H1 (cell line): ENCODE measurements around the gene DOHH. TPM values are rescaled to one million over a fixed set of nuclear protein-coding genes. Genes with fewer than 3 reads are reported as not detected.

ENCODE experiments used
- CTCF ChIA-PET: fragments of 300-600 bp; sonication (Branson Sonifier 250); formaldehyde crosslinking; loops from one replicate; lab custom pipeline; 2021; ENCODE audit not compliant: partially characterized antibody; lab: Charles Lee
- POLR2A ChIA-PET: fragments of 300-600 bp; sonication (Branson Sonifier 250); formaldehyde crosslinking; loops from one replicate; lab custom pipeline; 2021; ENCODE audit warnings: inconsistent platforms; ENCODE audit not compliant: partially characterized antibody; lab: Charles Lee
- DNase-seq, 2 experiments: peaks; one replicate each; pipeline versions ENCODE4 v3.0.0 to v3.0.0-alpha.2; 2010 to 2022; ENCODE audit warnings: low spot score in 2 of 2, low read depth in 1 of 2, mixed read lengths in 1 of 2
- FAIRE-seq: peaks from 2 replicates; lab custom pipeline; 2011; peaks lifted over from hg19 to GRCh38; lab: Jason Lieb, UNC
- H2AFZ ChIP-seq: 2 replicates; pipeline ENCODE4 v1.8.1; 2012; ENCODE audit warnings: low read length, inconsistent platforms
- H2AK5ac ChIP-seq: 2 replicates; pipeline ENCODE4 v1.6.1; 2013; ENCODE audit warnings: low read depth, low read length
- H2BK120ac ChIP-seq: replicated peaks from 2 replicates; pipeline ENCODE3; 2013; ENCODE audit warnings: low read depth, low read length, inconsistent platforms
- H2BK12ac ChIP-seq: 2 replicates; pipeline ENCODE4 v1.6.1; 2013; ENCODE audit warnings: low read depth, low read length
- H2BK15ac ChIP-seq: 2 replicates; pipeline ENCODE4 v1.6.1; 2013; ENCODE audit warnings: low read length
- H2BK20ac ChIP-seq: 2 replicates; pipeline ENCODE4 v1.6.1; 2013; ENCODE audit warnings: low read length
- H2BK5ac ChIP-seq: 2 replicates; pipeline ENCODE4 v1.6.1; 2013; ENCODE audit warnings: low read depth, low read length
- H3K14ac ChIP-seq: 2 replicates; pipeline ENCODE4 v1.6.1; 2013; ENCODE audit warnings: inconsistent platforms; ENCODE audit not compliant: insufficient read length
- H3K18ac ChIP-seq: 2 replicates; pipeline ENCODE4 v1.6.1; 2013; ENCODE audit warnings: low read length; ENCODE audit errors: extremely low read depth
- H3K23ac ChIP-seq: 2 replicates; pipeline ENCODE4 v1.6.1; 2013; ENCODE audit warnings: inconsistent platforms; ENCODE audit not compliant: insufficient read length
- H3K23me2 ChIP-seq: 2 replicates; pipeline ENCODE4 v1.6.1; 2013; ENCODE audit warnings: low read depth, low read length
- H3K27ac ChIP-seq: 2 replicates; pipeline ENCODE4 v1.6.1; 2011; ENCODE audit warnings: low read depth, low read length, inconsistent platforms
- H3K27me3 ChIP-seq, 4 experiments: replicated peaks in 1 of 4; 1 replicate in 1 of 4; 2 replicates in 3 of 4; pipeline versions ENCODE4 v1.6.1 to v1.8.1; 2011 to 2013; ENCODE audit warnings: low read length in 3 of 4, mild to moderate bottlenecking in 3 of 4, inconsistent platforms in 2 of 4, mixed read lengths in 2 of 4, moderate library complexity in 1 of 4; ENCODE audit not compliant: control insufficient read depth in 3 of 4, insufficient read depth in 3 of 4; ENCODE audit errors: extremely low read depth in 1 of 4
- H3K36me3 ChIP-seq, 4 experiments: 2 replicates each; pipeline versions ENCODE4 v1.6.1 to v1.8.1; 2011 to 2013; ENCODE audit warnings: mild to moderate bottlenecking in 4 of 4, low read length in 3 of 4, moderate library complexity in 2 of 4, control low read depth in 1 of 4, inconsistent platforms in 1 of 4; ENCODE audit not compliant: insufficient read depth in 4 of 4, control insufficient read depth in 2 of 4
- H3K4ac ChIP-seq: replicated peaks from 2 replicates; pipeline ENCODE3; 2013; ENCODE audit warnings: low read length, low read depth, mixed read lengths, inconsistent platforms; ENCODE audit not compliant: insufficient read length
- H3K4me1 ChIP-seq, 4 experiments: replicated peaks in 1 of 4; 1 replicate in 1 of 4; 2 replicates in 3 of 4; pipeline versions ENCODE4 v1.6.1 to v1.8.1; 2011 to 2013; ENCODE audit warnings: low read length in 3 of 4, inconsistent platforms in 2 of 4, mixed read lengths in 1 of 4; ENCODE audit not compliant: insufficient read depth in 4 of 4, control insufficient read depth in 3 of 4
- H3K4me2 ChIP-seq, 2 experiments: 2 replicates each; pipeline versions ENCODE4 v1.6.1 to v1.8.1; 2011 to 2013; ENCODE audit warnings: low read depth in 2 of 2, low read length in 2 of 2, control low read depth in 1 of 2, inconsistent platforms in 1 of 2, mild to moderate bottlenecking in 1 of 2; ENCODE audit not compliant: insufficient read depth in 1 of 2
- H3K4me3 ChIP-seq, 4 experiments: fragments of 200-600, 300-600 bp in 1 of 4; sonication (generic), shearing (Covaris generic), sonication (Bioruptor Twin) in 1 of 4; 2 replicates each; pipeline versions ENCODE4 v1.5.1 to v1.8.1; 2011 to 2016; ENCODE audit warnings: low read length in 4 of 4, low read depth in 3 of 4, control low read depth in 2 of 4, inconsistent platforms in 2 of 4, mild to moderate bottlenecking in 2 of 4, mixed read lengths in 1 of 4, moderate library complexity in 1 of 4; ENCODE audit not compliant: insufficient read depth in 2 of 4; ENCODE audit errors: extremely low read depth in 1 of 4
- H3K56ac ChIP-seq: replicated peaks from 2 replicates; pipeline ENCODE3; 2013; ENCODE audit warnings: low read depth, mild to moderate bottlenecking, mixed read lengths, low read length, inconsistent platforms; ENCODE audit not compliant: insufficient read length
- H3K79me1 ChIP-seq: 2 replicates; pipeline ENCODE4 v1.6.1; 2013; ENCODE audit warnings: low read depth, low read length, control low read depth
- H3K79me2 ChIP-seq, 2 experiments: 2 replicates each; pipeline versions ENCODE4 v1.6.1 to v1.8.1; 2012 to 2013; ENCODE audit warnings: low read length in 2 of 2, mild to moderate bottlenecking in 2 of 2, inconsistent platforms in 1 of 2; ENCODE audit not compliant: insufficient read depth in 2 of 2, control insufficient read depth in 1 of 2
- H3K9ac ChIP-seq, 4 experiments: replicated peaks in 1 of 4; 1 replicate in 1 of 4; 2 replicates in 3 of 4; pipeline versions ENCODE4 v1.6.1 to v1.8.1; 2011 to 2013; ENCODE audit warnings: low read depth in 3 of 4, low read length in 3 of 4, control low read depth in 2 of 4, mild to moderate bottlenecking in 2 of 4, moderate library complexity in 2 of 4, inconsistent platforms in 1 of 4; ENCODE audit errors: extremely low read depth in 1 of 4
- H3K9me3 ChIP-seq, 2 experiments: 2 replicates each; pipeline versions ENCODE4 v1.6.1 to v1.8.1; 2012 to 2013; ENCODE audit warnings: mild to moderate bottlenecking in 2 of 2, moderate library complexity in 2 of 2, control low read depth in 1 of 2, inconsistent platforms in 1 of 2, low read depth in 1 of 2, low read length in 1 of 2, mixed read lengths in 1 of 2; ENCODE audit not compliant: insufficient read depth in 2 of 2
- H4K20me1 ChIP-seq, 2 experiments: replicated peaks in 1 of 2; 2 replicates each; pipeline versions ENCODE3 to v1.8.1; 2011 to 2013; ENCODE audit warnings: inconsistent platforms in 2 of 2, low read length in 2 of 2, mild to moderate bottlenecking in 1 of 2; ENCODE audit not compliant: insufficient read depth in 2 of 2, control insufficient read depth in 1 of 2
- H4K5ac ChIP-seq: 2 replicates; pipeline ENCODE4 v1.6.1; 2013; ENCODE audit warnings: low read length, low read depth, mixed read lengths, inconsistent platforms; ENCODE audit not compliant: insufficient read length
- H4K8ac ChIP-seq: 2 replicates; pipeline ENCODE4 v1.8.0; 2013; ENCODE audit warnings: mild to moderate bottlenecking, moderate library complexity, low read length, inconsistent platforms; ENCODE audit not compliant: insufficient read depth; ENCODE audit errors: extremely low read depth
- H4K91ac ChIP-seq: replicated peaks from 2 replicates; pipeline ENCODE3; 2013; ENCODE audit warnings: low read length, mixed read lengths, inconsistent platforms; ENCODE audit not compliant: insufficient read length
- ASH2L ChIP-seq: fragments of 200-600, 300-600 bp; sonication (generic); IDR thresholded peaks from one replicate; pipeline ENCODE4 v1.7.1; 2017; ENCODE audit warnings: low read length
- RFX5 ChIP-seq: IDR thresholded peaks from 2 replicates; pipeline ENCODE4 v1.6.1; 2011; ENCODE audit warnings: low read depth, low read length, improper control_type of control experiment, borderline replicate concordance
- SP2 ChIP-seq: IDR thresholded peaks from 2 replicates; pipeline ENCODE4 v1.6.1; 2012; ENCODE audit warnings: mild to moderate bottlenecking, low read length, inconsistent platforms
- WGBS, 2 experiments: shearing (Covaris generic) in 1 of 2; methylation state at CpG; one replicate each; pipeline versions ENCODE4 v1.1.6 to v1.1.7; 2013 to 2015; ENCODE audit warnings: low lambda C conversion rate in 2 of 2, mixed read lengths in 2 of 2, inconsistent platforms in 1 of 2, low coverage in 1 of 2, missing lambda C conversion rate in 1 of 2; ENCODE audit not compliant: insufficient replicate concordance in 2 of 2, insufficient coverage in 1 of 2, insufficient read length in 1 of 2; ENCODE audit errors: extremely low coverage in 1 of 2, missing lambda C conversion rate in 1 of 2; 5-methylcytosine and 5-hydroxymethylcytosine counted together
- polyA plus RNA-seq, 7 experiments: library from polyadenylated mRNA; depleted of rRNA in 3 of 7; stranded (reverse) in 5 of 7; unstranded in 2 of 7; fragments of >200 nt in 5 of 7; fragments of 200-250 nt in 2 of 7; gene quantifications; 1 replicate in 5 of 7; 2 replicates in 1 of 7; 4 replicates in 1 of 7; pipeline versions ENCODE4 v1.2.1 to v1.2.3, GENCODE V29; 2011 to 2013; ENCODE audit warnings: missing spikeins in 2 of 7, mixed read lengths in 2 of 7
- total RNA-seq: library from RNA; stranded (reverse); fragmentation: NEBNext Ultra II Directional; extraction: Animal tissue kit (Norgen Biotek cat#: 25700); gene quantifications from 2 replicates; pipeline ENCODE4 v1.2.1, GENCODE V29; 2021

The DOHH gene
- total and polyA plus RNA-seq, 2 of the 8 experiments (the other 6 are each of a cell fraction or from before 2014, with no cell fraction given), result 7.3 to 17.7 TPM

DNA sequence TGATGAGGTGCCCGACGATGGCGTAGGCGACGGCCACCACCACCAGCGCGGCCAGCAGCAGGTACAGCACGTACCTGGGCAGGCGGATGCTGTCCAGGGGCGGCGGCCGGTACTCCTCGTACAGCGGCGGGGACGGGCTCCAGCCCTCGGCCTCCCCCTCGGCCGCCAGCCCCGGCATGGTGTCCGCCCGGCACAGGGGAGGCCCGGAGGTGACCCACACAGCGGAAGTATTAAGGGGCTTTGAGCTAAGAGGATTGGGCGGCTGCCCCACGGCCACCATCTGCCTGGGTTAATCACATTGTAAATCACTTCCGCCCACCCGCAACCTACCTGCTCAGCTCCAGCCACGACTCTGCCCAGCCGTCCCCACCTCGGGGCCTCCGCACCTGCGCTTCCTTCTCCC lies 17.2 kb downstream of the DOHH start, which contains the start of gene SMIM44:
Gene SMIM44, minus strand, starts transcription at position 216 of the 403 bp plus-strand sequence. Its CDS starts 38 bp downstream, at position 178.
- no peak within 1 kb of the TSS for H2AFZ ChIP-seq
- H3K4me2 ChIP-seq, result no peak within 1 kb of the TSS

More for the DNA sequence above, 17.2 kb downstream of the DOHH start, which contains the start of gene SMIM44:
- no peak within 1 kb of the TSS for H3K4me3 ChIP-seq
- TF ChIP-seq ASH2L (no peak), RFX5 (no peak), SP2 (no peak)
- FAIRE-seq, result no peak
- peaks cover 0 to 6% (median 5%) of the 10 kb centered on the region in 4 experiments; a peak in 6 of 7 replicates for H3K4me1 ChIP-seq
- H4K5ac ChIP-seq, result no peak within 1 kb of the TSS
- no peaks in the 10 kb centered on the region for H3K9me3 ChIP-seq
- H2BK12ac ChIP-seq, result no peak within 1 kb of the TSS
- POLR2A ChIA-PET, result interaction anchor here (1.0 to 2.2 kb wide), 5 partner anchors 8 to 59 kb away, joined by 3 to 10 read pairs (median 5); no protein-coding TSS in a partner anchor
- H3K27me3 ChIP-seq, result 0 out of 7 replicates have a peak, but pooled peaks cover 0 to under 1% (median 0%) of the 10 kb centered on the region in 4 experiments
- H2BK20ac ChIP-seq, result no peak within 1 kb of the TSS
- H3K79me2 ChIP-seq, result no peaks in the 10 kb centered on the region
- CTCF ChIA-PET, result interaction anchor here (0.8 to 8.4 kb wide), 11 partner anchors 11 to 178 kb away, joined by 3 to 97 read pairs (median 4); partner anchors contain the start of gene DOHH
- no peaks in the 10 kb centered on the region for H3K79me1 ChIP-seq
- no peak within 1 kb of the TSS for H3K14ac ChIP-seq
- H3K56ac ChIP-seq, result no peak within 1 kb of the TSS
- DNase-seq, result no peak
- H4K91ac ChIP-seq, result no peak within 1 kb of the TSS
- H3K23me2 ChIP-seq, result peaks cover 4% of the 10 kb centered on the region; the same call in 1 of the 2 replicates
- no peaks in the 10 kb centered on the region for H3K36me3 ChIP-seq
- 88% methylated on average over 27 of the region's 33 CpGs; no CpG with 5 or more reads in 1 of the 2 experiments for WGBS, 2 experiments
- H3K18ac ChIP-seq, result no peak within 1 kb of the TSS
- no peak within 1 kb of the TSS for H3K4ac ChIP-seq
- no peak within 1 kb of the TSS for H2AK5ac ChIP-seq
- H4K20me1 ChIP-seq, result peaks cover 0 to 2% of the 10 kb centered on the region in 2 experiments
- no peak within 1 kb of the TSS for H4K8ac ChIP-seq
- H2BK5ac ChIP-seq, result no peak within 1 kb of the TSS
- no peak within 1 kb of the TSS for H2BK120ac ChIP-seq
- no peak within 1 kb of the TSS for H2BK15ac ChIP-seq
- no peak within 1 kb of the TSS for H3K9ac ChIP-seq
- H3K27ac ChIP-seq, result no peak within 1 kb of the TSS
- no peak within 1 kb of the TSS for H3K23ac ChIP-seq
